ENCODE measurements around the gene FAM131A.

Gene FAM131A

GRCh38 chr3:184372911-184373310 is 35.5 kb downstream of the FAM131A start:
- no peak for ATAC-seq

GRCh38 chr3:184373422-184373821 is 36.0 kb downstream of the FAM131A start:
- ATAC-seq: no peak
- TF ChIP-seq ZNF8 (CRISPR knock-in tag; IDR thresholded peaks at IDR 0.05) (no peak), SNAI2 (CRISPR knock-in tag; IDR thresholded peaks at IDR 0.05) (no peak), PATZ1 (CRISPR knock-in tag; IDR thresholded peaks at IDR 0.05; ENCODE audit: borderline replicate concordance) (no peak), OSR1 (CRISPR knock-in tag; IDR thresholded peaks at IDR 0.05) (no peak), PPARA (CRISPR knock-in tag; IDR thresholded peaks at IDR 0.05; ENCODE audit: borderline replicate concordance) (no peak), TOX (CRISPR knock-in tag; IDR thresholded peaks at IDR 0.05; ENCODE audit: borderline replicate concordance) (no peak), ZFP3 (CRISPR knock-in tag; IDR thresholded peaks at IDR 0.05) (no peak), TCF4 (CRISPR knock-in tag; IDR thresholded peaks at IDR 0.05; ENCODE audit: borderline replicate concordance) (no peak), RARB (CRISPR knock-in tag; IDR thresholded peaks at IDR 0.05) (no peak), ESRRG (CRISPR knock-in tag; IDR thresholded peaks at IDR 0.05) (no peak), BACH2 (CRISPR knock-in tag; IDR thresholded peaks at IDR 0.05; ENCODE audit: borderline replicate concordance) (no peak), GLIS3 (CRISPR knock-in tag; IDR thresholded peaks at IDR 0.05) (no peak)
- TF ChIP-seq, protein P1, sequence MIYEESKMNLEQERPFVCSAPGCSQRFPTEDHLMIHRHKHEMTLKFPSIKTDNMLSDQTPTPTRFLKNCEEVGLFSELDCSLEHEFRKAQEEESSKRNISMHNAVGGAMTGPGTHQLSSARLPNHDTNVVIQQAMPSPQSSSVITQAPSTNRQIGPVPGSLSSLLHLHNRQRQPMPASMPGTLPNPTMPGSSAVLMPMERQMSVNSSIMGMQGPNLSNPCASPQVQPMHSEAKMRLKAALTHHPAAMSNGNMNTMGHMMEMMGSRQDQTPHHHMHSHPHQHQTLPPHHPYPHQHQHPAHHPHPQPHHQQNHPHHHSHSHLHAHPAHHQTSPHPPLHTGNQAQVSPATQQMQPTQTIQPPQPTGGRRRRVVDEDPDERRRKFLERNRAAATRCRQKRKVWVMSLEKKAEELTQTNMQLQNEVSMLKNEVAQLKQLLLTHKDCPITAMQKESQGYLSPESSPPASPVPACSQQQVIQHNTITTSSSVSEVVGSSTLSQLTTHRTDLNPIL (CRISPR knock-in tag; IDR thresholded peaks at IDR 0.05; ENCODE audit: low read depth): no peak

More at GRCh38 chr3:184372911-184373310, 35.5 kb downstream of the FAM131A start:
- TF ChIP-seq OSR1 (CRISPR knock-in tag; IDR thresholded peaks at IDR 0.05) (no peak), POU6F1 (CRISPR knock-in tag; IDR thresholded peaks at IDR 0.05; ENCODE audit: borderline replicate concordance, low read depth) (no peak), PATZ1 (CRISPR knock-in tag; IDR thresholded peaks at IDR 0.05; ENCODE audit: borderline replicate concordance) (no peak), RARB (CRISPR knock-in tag; IDR thresholded peaks at IDR 0.05) (no peak), ARNTL (CRISPR knock-in tag; IDR thresholded peaks at IDR 0.05; ENCODE audit: borderline replicate concordance, low read depth) (no peak), ZC3H10 (CRISPR knock-in tag; IDR thresholded peaks at IDR 0.05) (no peak), CSRNP3 (CRISPR knock-in tag; IDR thresholded peaks at IDR 0.05) (no peak), SNAI2 (CRISPR knock-in tag; IDR thresholded peaks at IDR 0.05) (no peak), PPARA (CRISPR knock-in tag; IDR thresholded peaks at IDR 0.05; ENCODE audit: borderline replicate concordance) (no peak), ZNF565 (CRISPR knock-in tag; conservative IDR thresholded peaks at IDR 0.05; ENCODE audit: low read depth) (no peak), ZFP3 (CRISPR knock-in tag; IDR thresholded peaks at IDR 0.05) (no peak), TOX (CRISPR knock-in tag; IDR thresholded peaks at IDR 0.05; ENCODE audit: borderline replicate concordance) (no peak), ESRRG (CRISPR knock-in tag; IDR thresholded peaks at IDR 0.05) (no peak), GLIS3 (CRISPR knock-in tag; IDR thresholded peaks at IDR 0.05) (no peak)

DNA sequence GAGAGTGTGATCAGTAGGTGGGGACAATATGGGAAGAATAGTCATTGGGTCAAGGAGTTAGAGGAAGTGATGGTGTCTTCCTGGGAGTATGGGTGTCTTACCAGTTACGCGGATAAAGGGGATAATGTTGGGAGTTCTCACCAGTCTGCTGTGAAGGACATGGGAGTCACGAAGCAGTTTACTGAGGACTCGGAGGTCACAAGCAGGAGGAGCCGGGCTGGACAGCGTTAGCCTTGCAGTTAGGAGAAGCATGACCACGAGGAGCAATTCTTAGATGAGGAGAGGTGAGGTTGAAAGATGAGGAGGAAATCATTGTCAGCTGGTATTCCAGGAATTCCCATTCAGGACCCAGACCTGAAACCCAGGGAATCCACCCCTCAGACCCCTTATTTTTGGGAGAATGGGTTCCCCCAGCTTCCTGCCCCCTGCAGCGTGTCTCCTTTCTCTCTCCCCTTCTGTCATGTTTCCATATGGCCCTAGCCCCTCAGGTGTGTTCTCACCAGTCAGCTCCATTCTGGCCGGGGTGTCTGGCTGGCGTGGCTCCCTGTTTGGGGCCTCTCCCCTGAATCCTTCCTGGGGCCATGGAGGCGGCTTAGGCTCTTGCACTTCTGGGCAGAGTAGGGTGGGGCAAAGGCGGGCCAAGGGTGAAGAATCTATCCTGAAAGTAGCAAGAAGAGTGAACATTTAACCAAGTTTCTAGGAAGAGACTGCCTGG is 38.5 kb downstream of the FAM131A start:
- no peak for ATAC-seq
- no peak for TF ChIP-seq PPARA (CRISPR knock-in tag; IDR thresholded peaks at IDR 0.05; ENCODE audit: borderline replicate concordance)
- no peak for TF ChIP-seq POU6F1 (CRISPR knock-in tag; IDR thresholded peaks at IDR 0.05; ENCODE audit: borderline replicate concordance, low read depth)
- TF ChIP-seq ZNF8 (CRISPR knock-in tag; IDR thresholded peaks at IDR 0.05): no peak
- TF ChIP-seq ESRRG (CRISPR knock-in tag; IDR thresholded peaks at IDR 0.05): no peak
- TF ChIP-seq CSDC2 (CRISPR knock-in tag; IDR thresholded peaks at IDR 0.05): no peak
- TF ChIP-seq ISL1 (CRISPR knock-in tag; IDR thresholded peaks at IDR 0.05): no peak
- no peak for TF ChIP-seq SNAI2 (CRISPR knock-in tag; IDR thresholded peaks at IDR 0.05)

Measured in SK-N-SH treated with all-trans-retinoic acid at 6 μM for 48 hours (cell line).